GM12878 (cell line): Measurements from ENCODE around the gene KIAA1671. TPM values are rescaled to one million over a fixed set of nuclear protein-coding genes. Genes with fewer than 3 reads are reported as not detected.

Experiments used
- ATAC-seq: fragments of 200-7000 bp; cut with Tn5 transposase; 3 replicates; pipeline ENCODE4 v1.9.1; 2020; ENCODE audit warnings: mild to moderate bottlenecking, moderate library complexity
- BruUV-seq: library from RNA; stranded (reverse); fragments of 400-500 nt; replicated peaks from 2 replicates; lab custom pipeline; 2021; lab: Mats Ljungman, UMichigan
- CTCF ChIA-PET: fragments of 300-600 bp; sonication (Branson Sonifier 250); formaldehyde crosslinking; extraction: SDS; loops from one replicate; lab custom pipeline; 2021; ENCODE audit warnings: inconsistent platforms; lab: Yijun Ruan, JAX
- POLR2A ChIA-PET: fragments of 350-600 bp; formaldehyde crosslinking; extraction: SDS; loops from one replicate; lab custom pipeline; 2021; ENCODE audit warnings: inconsistent platforms; lab: Charles Lee
- RAD21 ChIA-PET: fragments of 300-600 bp; sonication (Branson Sonifier 250); formaldehyde crosslinking; loops from one replicate; lab custom pipeline; 2023; ENCODE audit warnings: antibody characterized with exemption; ENCODE audit not compliant: unreplicated experiment; lab: Charles Lee
- SMC1A ChIA-PET: fragments of 300-600 bp; sonication (Branson Sonifier 250); formaldehyde crosslinking; loops from one replicate; lab custom pipeline; 2023; ENCODE audit not compliant: unreplicated experiment, uncharacterized antibody; lab: Charles Lee
- DNase-seq: peaks from one replicate; pipeline ENCODE4 v3.0.0-alpha.2; 2011; ENCODE audit warnings: low read depth, low spot score
- FAIRE-seq: peaks from 3 replicates; lab custom pipeline; 2011; peaks lifted over from hg19 to GRCh38; lab: Jason Lieb, UNC
- H2AFZ ChIP-seq: 2 replicates; pipeline ENCODE4 v1.6.0; 2011; ENCODE audit warnings: low read depth, low read length, control low read depth; ENCODE audit not compliant: control insufficient read depth
- H3K27ac ChIP-seq: 2 replicates; pipeline ENCODE4 v1.5.1; 2011; ENCODE audit warnings: control low read depth; ENCODE audit not compliant: control insufficient read depth, insufficient read depth
- H3K27me3 ChIP-seq, 2 experiments: replicated peaks in 1 of 2; 2 replicates each; pipeline versions ENCODE4 v1.6.0 to v1.6.1; 2011; ENCODE audit warnings: low read length in 1 of 2; ENCODE audit not compliant: control insufficient read depth in 2 of 2, insufficient read depth in 2 of 2
- H3K36me3 ChIP-seq, 2 experiments: 2 replicates each; pipeline ENCODE4 v1.5.1; 2011; ENCODE audit warnings: low read length in 1 of 2; ENCODE audit not compliant: control insufficient read depth in 2 of 2, insufficient read depth in 2 of 2
- H3K4me1 ChIP-seq: 2 replicates; pipeline ENCODE4 v1.6.1; 2011; ENCODE audit warnings: mild to moderate bottlenecking, low read length, moderate library complexity, mixed read lengths; ENCODE audit not compliant: control insufficient read depth, insufficient read depth
- H3K4me2 ChIP-seq: 2 replicates; pipeline ENCODE4 v1.6.0; 2011; ENCODE audit warnings: control low read depth; ENCODE audit not compliant: control insufficient read depth, insufficient read depth
- H3K4me3 ChIP-seq: fragments of 200-600 bp; sonication (generic); 2 replicates; pipeline ENCODE4 v1.5.1; 2016
- H3K79me2 ChIP-seq: 2 replicates; pipeline ENCODE4 v1.6.0; 2011; ENCODE audit warnings: low read length; ENCODE audit not compliant: control insufficient read depth, insufficient read depth
- H3K9ac ChIP-seq: 2 replicates; pipeline ENCODE4 v1.8.0; 2011; ENCODE audit warnings: low read length, control low read depth, mixed read lengths; ENCODE audit not compliant: control insufficient read depth, insufficient read depth
- H3K9me3 ChIP-seq: replicated peaks from 3 replicates; pipeline ENCODE4 v1.5.1; 2011; ENCODE audit warnings: mild to moderate bottlenecking, low read length; ENCODE audit not compliant: control insufficient read depth, insufficient read depth
- H4K20me1 ChIP-seq: 2 replicates; pipeline ENCODE4 v1.6.0; 2011; ENCODE audit not compliant: control insufficient read depth, insufficient read depth
- CEBPB ChIP-seq, 2 experiments: fragments of 150-350 bp in 1 of 2; IDR thresholded peaks; 2 replicates each; pipeline ENCODE4 v1.6.1; 2012 to 2014; ENCODE audit warnings: low read depth in 2 of 2, low read length in 2 of 2, borderline replicate concordance in 1 of 2, inconsistent platforms in 1 of 2
- CHD1 ChIP-seq: IDR thresholded peaks from 2 replicates; pipeline ENCODE4 v1.6.1; 2012; ENCODE audit warnings: low read depth, low read length, improper control_type of control experiment
- EGR1 ChIP-seq, 2 experiments: IDR thresholded peaks; 1 replicate in 1 of 2; 2 replicates in 1 of 2; pipeline ENCODE4 v1.6.1; 2011 to 2012; ENCODE audit warnings: low read depth in 2 of 2, low read length in 2 of 2, borderline replicate concordance in 1 of 2, mild to moderate bottlenecking in 1 of 2, moderate library complexity in 1 of 2
- EP300 ChIP-seq, 2 experiments: fragments of 150-350 bp in 1 of 2; IDR thresholded peaks; 2 replicates each; pipeline ENCODE4 v1.6.1; 2011 to 2012; ENCODE audit warnings: low read depth in 2 of 2, low read length in 2 of 2, borderline replicate concordance in 1 of 2, improper control_type of control experiment in 1 of 2, inconsistent platforms in 1 of 2; ENCODE audit not compliant: control insufficient read depth in 1 of 2
- FOXM1 ChIP-seq: IDR thresholded peaks from 2 replicates; pipeline ENCODE4 v1.6.1; 2012; ENCODE audit warnings: low read depth, mild to moderate bottlenecking, inconsistent platforms, low read length, moderate library complexity
- KDM1A ChIP-seq: fragments of 200-600 bp; sonication (generic); IDR thresholded peaks from 2 replicates; pipeline ENCODE4 v1.6.1; 2016; ENCODE audit warnings: borderline replicate concordance
- LARP7 ChIP-seq: fragments of 450-650 bp; IDR thresholded peaks from 2 replicates; pipeline ENCODE4 v1.6.1; 2017; ENCODE audit warnings: mild to moderate bottlenecking
- MTA2 ChIP-seq: fragments of 450-650 bp; IDR thresholded peaks from 2 replicates; pipeline ENCODE4 v1.6.1; 2016; ENCODE audit warnings: low read depth, mild to moderate bottlenecking, moderate library complexity
- NFIC ChIP-seq: IDR thresholded peaks from 2 replicates; pipeline ENCODE4 v1.6.1; 2012; ENCODE audit warnings: low read depth, mild to moderate bottlenecking, inconsistent platforms, low read length, moderate library complexity
- RB1 ChIP-seq: fragments of 450-650 bp; formaldehyde crosslinking; IDR thresholded peaks from 2 replicates; pipeline ENCODE4 v1.6.1; 2017; ENCODE audit warnings: mild to moderate bottlenecking, borderline replicate concordance
- SMAD5 ChIP-seq: IDR thresholded peaks from 2 replicates; pipeline ENCODE4 v1.6.1; 2016; ENCODE audit warnings: antibody characterized with exemption, low read depth
- SMARCA5 ChIP-seq: fragments of 450-650 bp; IDR thresholded peaks from 2 replicates; pipeline ENCODE4 v1.6.1; 2017; ENCODE audit warnings: mild to moderate bottlenecking
- SPI1 ChIP-seq: IDR thresholded peaks from 2 replicates; pipeline ENCODE4 v1.6.1; 2011; ENCODE audit warnings: low read depth, mild to moderate bottlenecking, low read length, moderate library complexity, borderline replicate concordance; ENCODE audit not compliant: insufficient read depth
- TCF3 ChIP-seq: IDR thresholded peaks from 2 replicates; pipeline ENCODE4 v1.6.1; 2012; ENCODE audit warnings: low read depth, mild to moderate bottlenecking, low read length, borderline replicate concordance; ENCODE audit not compliant: insufficient read depth
- TCF7 ChIP-seq: IDR thresholded peaks from 2 replicates; pipeline ENCODE4 v1.6.1; 2014; ENCODE audit warnings: antibody characterized with exemption, borderline replicate concordance
- ZZZ3 ChIP-seq: IDR thresholded peaks from 2 replicates; pipeline ENCODE4 v1.6.1; 2011; ENCODE audit warnings: low read depth; ENCODE audit not compliant: control insufficient read depth, insufficient read length
- WGBS: methylation state at CpG from one replicate; pipeline ENCODE4 v1.1.6; 2016; ENCODE audit warnings: low lambda C conversion rate; ENCODE audit not compliant: insufficient replicate concordance, insufficient coverage; ENCODE audit errors: missing lambda C conversion rate; 5-methylcytosine and 5-hydroxymethylcytosine counted together
- in situ Hi-C: fragments of 300-500 bp; cut with MboI; formaldehyde crosslinking; loops from 9 replicates; pipeline ENCODE4 v1.14.3; 2018; ENCODE audit warnings: mixed read lengths
- intact Hi-C: fragments of 100-400 bp; cut with micrococcal nuclease; formaldehyde crosslinking; loops from one replicate; pipeline ENCODE4 v1.14.2; 2022; ENCODE audit not compliant: unreplicated experiment
- polyA plus RNA-seq, 11 experiments: library from polyadenylated mRNA; depleted of rRNA in 4 of 11; unstranded in 6 of 11; stranded (reverse) in 5 of 11; fragments of >200 nt; fragmentation: Nextera tagmentation in 4 of 11; fragmentation: Illumina TruSeq in 1 of 11; extraction: Ambion mirVana in 4 of 11; extraction: Trizol in 1 of 11; gene quantifications; 1 replicate in 1 of 11; 2 replicates in 10 of 11; pipeline versions ENCODE4 v1.2.1 to v1.2.3, GENCODE V29; 2011 to 2016; ENCODE audit warnings: inconsistent platforms in 2 of 11, missing spikeins in 2 of 11, low read depth in 1 of 11
- total RNA-seq, 4 experiments: library from RNA; depleted of rRNA in 3 of 4; stranded (reverse); fragments of >200 nt in 3 of 4; fragmentation: Illumina TruSeq in 1 of 4; extraction: Trizol in 1 of 4; gene quantifications; 2 replicates each; pipeline versions ENCODE4 v1.2.1 to v1.2.3, GENCODE V29; 2013 to 2021
- TF ChIP-seq, protein P1 (sequence below): IDR thresholded peaks from 2 replicates; pipeline ENCODE4 v1.6.1; 2011; ENCODE audit warnings: borderline replicate concordance, low read depth, mild to moderate bottlenecking, moderate library complexity, low read length; ENCODE audit not compliant: insufficient read depth, poor library complexity, severe bottlenecking
- TF ChIP-seq, protein P2 (sequence below): IDR thresholded peaks from 2 replicates; pipeline ENCODE4 v1.6.1; 2011; ENCODE audit warnings: mild to moderate bottlenecking, low read depth, low read length, moderate library complexity; ENCODE audit not compliant: insufficient replicate concordance
- TF ChIP-seq, protein P3 (sequence below): fragments of 450-650 bp; IDR thresholded peaks from 2 replicates; pipeline ENCODE4 v1.6.1; 2017; ENCODE audit warnings: low read depth, mild to moderate bottlenecking, moderate library complexity
- TF ChIP-seq, protein P4 (sequence below): fragments of 450-650 bp; IDR thresholded peaks from 2 replicates; pipeline ENCODE4 v1.6.1; 2014; ENCODE audit warnings: mild to moderate bottlenecking

The KIAA1671 gene
- total and polyA plus RNA-seq, 10 of the 15 experiments (the other 5 are each of a cell fraction or from before 2014, with no cell fraction given) = 0.05 to 2.7 (median 0.33) TPM

DNA sequence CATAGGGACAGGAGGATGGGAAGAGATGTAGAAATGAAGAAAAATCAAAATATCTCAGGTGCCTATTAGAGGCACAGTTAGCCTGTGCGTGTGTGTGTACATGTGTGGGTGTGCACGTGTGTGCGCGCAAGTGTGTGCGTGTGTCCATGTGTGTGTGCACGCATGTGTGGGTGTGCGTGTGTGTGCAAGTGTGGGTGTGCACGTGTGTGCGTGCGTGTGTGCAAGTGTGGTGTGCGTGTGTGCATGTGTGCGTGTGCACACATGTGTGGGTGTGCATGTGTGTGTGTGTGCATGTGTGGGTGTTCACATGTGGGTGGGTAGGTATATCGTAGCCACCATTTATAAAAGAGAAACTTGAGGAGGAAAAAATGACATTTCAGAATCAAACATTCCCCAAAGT is 276.3 kb downstream of the KIAA1671 start:
- Histone ChIP-seq H3K79me2 (no peaks in the 10 kb centered on the region), H3K9me3 (no peaks in the 10 kb centered on the region), H3K27me3 (no peaks in the 10 kb centered on the region; a peak in 1 of 4 replicates), H3K4me2 (no peak overlapping the region), H2AFZ (no peak overlapping the region), H3K9ac (no peak overlapping the region), H3K36me3 (no peaks in the 10 kb centered on the region), H3K27ac (no peak overlapping the region), H4K20me1 (no peaks in the 10 kb centered on the region), H3K4me1 (no peaks in the 10 kb centered on the region), H3K4me3 (no peak overlapping the region)
- FAIRE-seq (no peak), DNase-seq (no peak), ATAC-seq (no peak)
- ChIA-PET SMC1A (no interaction called here), RAD21 (no interaction called here), CTCF (no interaction called here), POLR2A (no interaction called here)
- in situ Hi-C loops = no loop called here
- no TSS peak for BruUV-seq
- intact Hi-C loops = no loop called here
- TF ChIP-seq KDM1A (no peak), FOXM1 (no peak), SPI1 (no peak), LARP7 (no peak), EGR1 (IDR thresholded peaks at IDR 0.05; ENCODE audit: borderline replicate concordance in 1 of 2, low read depth in 2 of 2, low read length in 2 of 2) (no peak), TCF3 (peak; percentile 53; the same call in 1 of the 2 replicates), SMAD5 (no peak), SMARCA5 (no peak), CEBPB (IDR thresholded peaks at IDR 0.05; ENCODE audit: borderline replicate concordance in 1 of 2, low read depth in 2 of 2, low read length in 2 of 2) (no peak), CHD1 (no peak), ZZZ3 (no peak), NFIC (no peak), MTA2 (no peak), EP300 (IDR thresholded peaks at IDR 0.05; ENCODE audit: borderline replicate concordance in 1 of 2, control insufficient read depth in 1 of 2, low read depth in 2 of 2, low read length in 2 of 2) (no peak), RB1 (no peak), TCF7 (no peak)
- TF ChIP-seq, protein P1, sequence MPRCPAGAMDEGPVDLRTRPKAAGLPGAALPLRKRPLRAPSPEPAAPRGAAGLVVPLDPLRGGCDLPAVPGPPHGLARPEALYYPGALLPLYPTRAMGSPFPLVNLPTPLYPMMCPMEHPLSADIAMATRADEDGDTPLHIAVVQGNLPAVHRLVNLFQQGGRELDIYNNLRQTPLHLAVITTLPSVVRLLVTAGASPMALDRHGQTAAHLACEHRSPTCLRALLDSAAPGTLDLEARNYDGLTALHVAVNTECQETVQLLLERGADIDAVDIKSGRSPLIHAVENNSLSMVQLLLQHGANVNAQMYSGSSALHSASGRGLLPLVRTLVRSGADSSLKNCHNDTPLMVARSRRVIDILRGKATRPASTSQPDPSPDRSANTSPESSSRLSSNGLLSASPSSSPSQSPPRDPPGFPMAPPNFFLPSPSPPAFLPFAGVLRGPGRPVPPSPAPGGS = peak; percentile 97
- TF ChIP-seq, protein P2, sequence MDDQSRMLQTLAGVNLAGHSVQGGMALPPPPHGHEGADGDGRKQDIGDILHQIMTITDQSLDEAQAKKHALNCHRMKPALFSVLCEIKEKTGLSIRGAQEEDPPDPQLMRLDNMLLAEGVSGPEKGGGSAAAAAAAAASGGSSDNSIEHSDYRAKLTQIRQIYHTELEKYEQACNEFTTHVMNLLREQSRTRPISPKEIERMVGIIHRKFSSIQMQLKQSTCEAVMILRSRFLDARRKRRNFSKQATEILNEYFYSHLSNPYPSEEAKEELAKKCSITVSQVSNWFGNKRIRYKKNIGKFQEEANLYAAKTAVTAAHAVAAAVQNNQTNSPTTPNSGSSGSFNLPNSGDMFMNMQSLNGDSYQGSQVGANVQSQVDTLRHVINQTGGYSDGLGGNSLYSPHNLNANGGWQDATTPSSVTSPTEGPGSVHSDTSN = peak; percentile 58
- TF ChIP-seq, protein P3, sequence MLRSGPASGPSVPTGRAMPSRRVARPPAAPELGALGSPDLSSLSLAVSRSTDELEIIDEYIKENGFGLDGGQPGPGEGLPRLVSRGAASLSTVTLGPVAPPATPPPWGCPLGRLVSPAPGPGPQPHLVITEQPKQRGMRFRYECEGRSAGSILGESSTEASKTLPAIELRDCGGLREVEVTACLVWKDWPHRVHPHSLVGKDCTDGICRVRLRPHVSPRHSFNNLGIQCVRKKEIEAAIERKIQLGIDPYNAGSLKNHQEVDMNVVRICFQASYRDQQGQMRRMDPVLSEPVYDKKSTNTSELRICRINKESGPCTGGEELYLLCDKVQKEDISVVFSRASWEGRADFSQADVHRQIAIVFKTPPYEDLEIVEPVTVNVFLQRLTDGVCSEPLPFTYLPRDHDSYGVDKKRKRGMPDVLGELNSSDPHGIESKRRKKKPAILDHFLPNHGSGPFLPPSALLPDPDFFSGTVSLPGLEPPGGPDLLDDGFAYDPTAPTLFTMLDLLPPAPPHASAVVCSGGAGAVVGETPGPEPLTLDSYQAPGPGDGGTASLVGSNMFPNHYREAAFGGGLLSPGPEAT = no peak
- TF ChIP-seq, protein P4, sequence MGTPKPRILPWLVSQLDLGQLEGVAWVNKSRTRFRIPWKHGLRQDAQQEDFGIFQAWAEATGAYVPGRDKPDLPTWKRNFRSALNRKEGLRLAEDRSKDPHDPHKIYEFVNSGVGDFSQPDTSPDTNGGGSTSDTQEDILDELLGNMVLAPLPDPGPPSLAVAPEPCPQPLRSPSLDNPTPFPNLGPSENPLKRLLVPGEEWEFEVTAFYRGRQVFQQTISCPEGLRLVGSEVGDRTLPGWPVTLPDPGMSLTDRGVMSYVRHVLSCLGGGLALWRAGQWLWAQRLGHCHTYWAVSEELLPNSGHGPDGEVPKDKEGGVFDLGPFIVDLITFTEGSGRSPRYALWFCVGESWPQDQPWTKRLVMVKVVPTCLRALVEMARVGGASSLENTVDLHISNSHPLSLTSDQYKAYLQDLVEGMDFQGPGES = no peak
- WGBS = 70% methylated on average over 9 of the region's 13 CpGs
